T1000 (cell line): ENCODE measurements around the gene NRG2.

ENCODE experiments used
- DNase-seq: peaks from one replicate; lab custom pipeline; 2025; ENCODE audit warnings: mixed read lengths; lab: John Stamatoyannopoulos, UW

Gene NRG2

DNA sequence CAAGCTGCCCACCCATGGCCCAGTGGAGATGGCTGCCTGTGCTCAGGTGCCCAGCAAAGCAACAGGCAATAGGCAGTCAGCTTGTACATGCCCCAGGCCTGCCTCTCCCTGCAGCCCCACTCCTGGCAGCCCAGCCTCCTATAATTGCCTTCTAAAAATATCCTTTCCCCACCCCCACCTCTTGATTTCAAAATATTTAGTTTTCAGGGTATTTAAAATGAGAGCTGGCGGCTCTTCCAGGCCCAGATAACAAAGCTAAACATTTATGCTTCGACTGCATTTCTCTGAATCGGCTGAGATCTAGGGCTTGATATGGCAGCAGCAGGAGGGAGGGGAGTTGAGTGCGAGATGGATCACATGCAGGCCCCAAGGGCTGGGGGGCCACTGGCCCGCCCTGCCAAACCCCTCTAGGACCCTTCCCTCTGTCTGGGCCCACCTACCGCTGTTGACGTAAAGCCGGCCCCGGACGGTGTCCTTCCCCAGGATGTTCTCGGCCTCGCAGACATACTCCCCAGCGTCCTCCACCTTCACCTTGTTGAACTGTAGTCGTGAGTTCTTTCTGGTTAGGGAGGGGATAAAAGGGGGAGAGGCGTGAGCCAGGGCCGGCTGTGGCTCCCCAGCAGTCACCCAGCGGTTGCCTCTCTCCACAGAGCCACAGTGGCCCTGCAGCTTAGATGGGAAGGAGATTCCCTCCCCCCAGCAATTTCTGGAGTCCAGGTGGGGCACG, 162.5 kb downstream of the NRG2 start:
- DNase-seq: no peak

DNA sequence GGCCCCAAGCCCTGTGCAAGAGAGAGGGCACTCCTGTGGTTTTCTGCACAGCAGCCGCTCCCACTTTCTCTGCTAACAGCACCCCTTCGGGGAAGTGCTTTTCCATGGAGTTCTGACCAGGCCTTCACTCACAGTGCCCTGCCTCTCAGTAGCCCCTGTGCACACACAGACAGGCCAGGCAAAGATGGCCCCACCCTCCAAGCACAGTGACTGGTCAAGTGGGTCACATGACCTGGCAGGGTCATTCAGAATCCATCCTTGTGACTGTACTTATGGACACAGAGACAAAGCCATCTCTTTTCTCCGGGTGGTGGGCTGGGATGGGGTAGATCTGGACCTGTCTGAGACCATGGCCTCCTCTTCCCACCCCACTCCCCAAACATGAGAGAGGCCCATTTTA, 165.0 kb downstream of the NRG2 start:
- DNase-seq: no peak

DNA sequence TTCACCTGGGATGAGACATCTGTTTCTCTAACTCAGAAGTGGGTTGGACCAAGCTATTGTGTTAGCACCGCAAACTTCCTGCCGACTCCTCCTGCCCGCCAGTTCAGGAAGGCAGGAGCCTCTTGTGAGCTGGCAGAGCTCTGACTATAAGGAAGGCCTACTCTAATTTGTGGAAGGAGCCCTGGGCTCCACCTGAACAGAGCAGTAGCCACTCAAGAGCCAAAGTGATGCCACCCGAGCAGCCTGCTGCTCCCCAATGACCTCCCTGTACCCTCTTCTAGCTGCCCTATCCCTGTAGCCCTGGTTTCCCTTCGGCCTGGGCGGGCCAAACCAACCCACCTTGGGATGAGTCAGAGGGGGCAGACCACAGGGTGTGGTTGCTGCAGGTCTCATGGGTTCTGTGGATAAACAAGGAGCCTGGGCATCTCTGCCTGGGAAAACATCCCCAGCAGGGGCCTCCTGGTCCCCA, 165.9 kb downstream of the NRG2 start:
- no peak for DNase-seq

DNA sequence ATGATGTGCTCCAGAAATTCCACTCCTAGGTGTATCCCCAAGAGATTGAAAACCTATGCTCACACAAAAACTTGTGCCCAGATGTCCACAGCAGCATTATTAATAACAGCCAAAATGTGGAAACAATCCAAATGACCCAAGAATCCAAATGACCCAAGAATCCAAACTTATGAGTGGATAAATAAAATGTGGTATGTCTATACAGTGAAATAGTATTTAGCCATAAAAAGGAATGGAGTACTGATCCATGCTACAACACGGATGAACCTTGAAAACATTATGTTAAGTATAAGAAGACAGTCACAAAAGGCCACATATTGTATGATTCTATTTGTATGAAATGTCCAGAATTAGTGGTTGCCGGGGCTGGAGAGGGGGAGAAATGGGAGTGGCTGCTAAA, 167.1 kb downstream of the NRG2 start:
- DNase-seq: no peak

DNA sequence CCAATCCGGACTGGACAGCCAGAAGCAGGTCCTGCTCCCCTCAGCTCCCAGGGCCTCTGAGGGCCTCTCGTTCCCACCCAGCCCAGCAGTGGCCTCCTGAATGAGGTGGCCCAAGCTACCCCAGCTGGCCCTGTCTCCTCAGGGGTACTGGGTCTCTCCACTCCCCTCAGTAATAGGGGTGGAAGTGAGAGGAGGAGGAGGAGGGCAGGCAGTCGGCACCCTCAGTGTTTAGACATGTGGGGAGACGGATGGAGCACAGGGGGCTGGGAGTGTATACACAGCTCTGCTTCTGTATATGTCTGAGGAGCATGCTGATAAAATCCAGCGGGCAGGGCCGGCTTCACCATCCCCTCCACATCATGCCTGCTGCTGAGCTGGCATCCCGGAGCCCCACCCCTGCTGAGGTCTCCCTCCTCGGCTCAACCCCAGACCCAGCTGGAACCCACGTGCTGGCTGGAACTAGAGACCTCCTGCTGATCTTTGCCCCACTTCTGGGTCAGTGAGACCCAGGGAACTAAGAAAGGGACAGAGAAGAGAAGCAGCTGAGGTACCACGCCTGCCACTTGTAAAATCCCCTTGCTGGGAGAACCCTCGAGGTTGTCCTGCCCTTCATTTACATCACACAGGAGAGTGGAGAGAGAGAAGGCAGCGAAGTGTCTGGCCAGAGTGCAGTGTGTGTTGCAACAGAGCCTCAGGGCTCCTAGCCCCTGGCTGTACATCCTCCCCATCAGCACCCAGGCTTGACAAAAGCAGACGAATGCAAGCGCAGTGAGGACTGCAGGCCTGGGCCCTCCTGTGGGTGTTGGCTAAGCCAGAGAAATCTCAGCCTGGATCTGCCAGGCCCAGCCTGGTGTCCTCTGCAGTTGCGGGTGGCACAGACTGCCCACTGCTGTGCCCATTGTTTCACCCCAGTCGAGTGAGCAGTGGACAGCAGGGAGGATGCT, 170.0 kb downstream of the NRG2 start:
- no peak for DNase-seq

DNA sequence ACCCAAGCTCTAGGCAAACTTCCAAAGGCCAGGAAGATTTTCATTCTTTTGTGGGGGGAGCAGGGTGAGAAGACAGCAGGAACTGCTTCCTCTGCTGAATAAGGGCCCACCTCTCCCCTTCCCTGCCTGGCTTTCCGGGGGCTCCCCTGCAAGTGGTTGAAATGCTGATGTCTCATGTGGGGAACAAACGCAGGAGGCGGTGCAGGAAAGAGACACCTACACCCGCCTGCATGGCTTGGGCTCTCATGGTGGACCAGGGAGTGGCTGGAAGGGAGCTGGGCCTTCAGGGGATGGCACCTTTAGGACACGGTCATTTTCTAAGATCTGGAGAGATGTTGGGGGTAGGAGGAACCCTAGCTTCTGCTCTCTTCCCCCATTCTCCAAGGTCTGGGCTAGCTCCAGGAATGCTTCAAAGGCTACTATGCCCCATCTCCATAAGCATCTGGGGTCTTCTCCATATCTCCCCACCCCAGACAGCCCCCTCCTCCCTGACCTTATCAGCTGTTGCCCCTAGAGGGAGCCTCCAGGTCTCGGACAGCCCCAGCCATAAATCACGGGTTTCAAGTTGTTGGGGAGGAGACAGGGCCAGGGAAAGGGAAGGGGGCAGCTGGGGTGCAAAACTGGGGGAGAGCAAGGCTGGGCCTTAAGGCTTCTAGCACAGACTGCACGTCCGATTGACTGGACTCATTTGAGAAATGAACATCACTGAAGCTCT, 170.9 kb downstream of the NRG2 start:
- DNase-seq: no peak

DNA sequence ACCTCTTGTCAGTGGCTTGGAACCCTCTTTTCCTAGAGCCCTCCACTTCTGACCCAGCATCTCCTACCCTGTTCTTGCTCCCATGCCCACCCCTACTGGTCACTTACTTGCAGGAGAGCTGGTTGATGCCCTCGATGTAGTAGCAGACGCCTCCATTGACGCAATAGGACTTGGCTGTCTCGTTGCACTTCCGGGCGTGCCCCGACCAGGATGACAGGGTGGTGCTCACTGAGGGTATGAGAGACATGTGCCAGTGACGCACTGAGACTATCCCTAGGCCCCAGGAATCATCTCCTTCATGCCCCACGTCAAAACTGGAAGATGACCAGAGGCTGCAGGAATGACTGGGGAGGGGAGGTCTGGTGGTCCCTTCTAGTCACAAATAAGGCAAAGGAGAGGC, 171.5 kb downstream of the NRG2 start:
- no peak for DNase-seq

DNA sequence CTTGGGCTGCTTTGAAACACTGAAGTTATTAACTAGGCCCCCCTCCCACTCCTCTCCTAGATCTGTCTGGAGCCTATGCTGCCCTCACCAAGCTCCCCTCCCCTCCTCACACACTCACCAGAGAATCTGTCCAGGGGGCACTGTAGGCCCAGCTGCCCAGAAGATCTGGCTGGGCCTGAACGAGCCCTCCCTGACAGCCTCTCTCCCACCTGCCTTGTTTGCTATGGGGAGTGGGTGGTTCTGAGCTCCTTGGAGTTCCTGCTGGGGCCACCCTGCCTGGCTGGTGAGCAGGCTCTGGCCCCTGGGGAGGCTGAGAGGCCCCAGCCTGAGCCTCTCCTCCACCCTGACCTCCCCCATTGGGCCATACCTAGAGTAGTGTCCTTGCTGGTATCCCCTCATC, 172.4 kb downstream of the NRG2 start:
- no peak for DNase-seq

DNA sequence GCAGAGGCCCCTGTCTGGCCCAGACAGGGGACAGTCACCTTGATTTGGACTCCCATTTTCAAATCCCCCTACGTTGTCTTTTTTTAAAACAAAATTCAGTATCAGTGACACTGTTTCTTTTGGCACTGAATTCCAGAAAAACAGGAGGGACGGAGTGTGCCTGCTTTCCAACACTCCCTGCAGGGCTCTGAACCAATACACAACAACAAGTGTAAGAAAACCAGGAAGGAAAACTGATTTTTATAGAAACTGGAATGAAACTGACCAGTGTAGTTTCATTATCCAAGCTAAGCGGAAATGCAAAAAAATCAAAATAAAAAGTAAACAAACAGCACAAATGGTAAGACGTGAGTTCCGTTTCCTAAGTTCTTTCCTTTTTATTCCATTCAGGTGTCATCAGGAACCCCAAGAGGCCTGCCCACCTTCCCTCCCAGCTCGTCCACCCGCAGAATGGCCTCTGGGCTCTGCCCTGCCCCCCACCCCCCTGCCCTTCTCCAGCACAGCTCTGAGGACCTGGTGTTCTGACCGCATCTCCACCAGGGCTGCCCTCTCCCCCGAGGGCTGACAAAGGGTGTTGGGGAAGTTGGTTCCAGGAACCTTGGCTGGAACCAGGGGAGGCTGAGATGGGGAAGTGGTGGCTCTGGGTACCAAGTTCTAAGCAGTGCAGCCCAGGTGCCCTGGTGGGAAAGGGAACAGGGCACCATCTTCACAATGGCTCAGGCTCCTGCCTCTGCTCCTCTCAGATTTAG, 173.9 kb downstream of the NRG2 start:
- DNase-seq: no peak

DNA sequence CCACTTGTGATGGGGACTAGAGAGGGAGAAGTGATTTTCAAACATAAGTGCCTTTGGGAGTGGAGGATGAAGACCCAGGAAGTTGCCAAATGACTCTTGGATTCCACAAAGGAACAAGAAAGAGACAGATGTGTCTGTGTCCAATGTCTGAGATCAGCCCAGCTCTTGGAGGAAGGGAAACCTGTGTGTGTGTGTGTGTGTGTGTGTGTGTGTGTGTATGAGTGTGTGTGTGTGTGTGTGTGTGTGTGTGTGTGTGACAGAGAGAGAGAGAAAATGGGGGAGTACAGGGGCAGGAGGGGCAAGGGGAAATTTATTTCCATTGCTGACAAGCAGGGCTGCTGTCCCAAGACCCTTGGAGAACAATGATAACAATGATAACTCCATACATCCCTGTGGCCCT, 175.5 kb downstream of the NRG2 start:
- DNase-seq: no peak

DNA sequence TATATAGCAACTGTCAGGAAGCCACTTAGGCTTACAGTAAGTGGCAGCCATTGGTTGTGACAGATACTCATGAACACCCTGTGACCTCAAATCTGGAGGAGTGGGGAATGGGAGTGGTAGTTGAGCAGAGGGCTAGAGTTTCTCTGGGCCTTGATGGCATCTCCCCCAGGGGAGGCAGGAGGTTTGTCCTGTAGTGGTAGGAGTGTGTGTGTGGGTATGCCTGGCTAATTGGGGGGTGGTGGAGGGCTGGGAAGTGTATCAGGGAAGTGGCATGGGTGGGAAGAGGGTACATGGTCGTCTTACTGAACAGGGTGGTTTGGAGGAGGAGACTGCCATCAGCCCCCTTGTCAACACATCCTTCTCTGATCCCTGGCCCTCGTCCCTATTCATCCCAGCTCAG, 176.0 kb downstream of the NRG2 start:
- DNase-seq: no peak

DNA sequence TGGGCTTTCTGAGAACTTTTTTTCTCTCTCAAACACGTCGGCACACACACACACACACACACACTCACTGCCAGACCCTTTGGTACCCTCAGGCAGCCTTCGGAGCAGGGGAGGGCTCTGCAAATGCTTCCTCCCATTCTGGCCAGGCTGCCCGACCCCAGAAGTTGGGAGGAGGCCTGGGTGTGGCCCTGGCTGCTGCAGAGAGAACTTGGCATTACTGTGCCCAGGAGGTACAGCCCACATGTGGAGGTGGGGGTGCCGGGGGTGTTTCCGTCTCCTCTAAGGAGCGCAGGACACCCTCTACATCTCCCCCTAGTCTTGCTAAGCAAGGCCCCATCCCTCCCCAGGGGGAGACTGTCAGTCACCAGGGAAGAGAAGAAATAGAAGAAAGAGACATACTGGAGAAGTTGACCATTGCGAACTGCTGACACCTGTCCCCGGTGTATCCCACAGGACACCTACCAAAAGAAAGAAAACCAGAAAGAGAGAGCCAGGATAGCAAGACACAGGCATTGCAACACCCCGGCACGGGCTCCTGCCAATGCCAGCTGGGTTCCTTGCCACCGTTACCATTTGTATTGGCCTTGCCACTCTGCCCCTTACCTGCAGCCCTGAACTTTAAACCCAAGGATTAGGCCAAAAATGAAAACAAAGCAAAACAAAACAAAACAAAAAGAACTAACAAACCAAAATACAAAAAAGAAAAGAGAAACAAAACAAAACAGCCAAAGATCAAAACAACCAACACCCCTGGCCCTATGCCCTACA, 178.2 kb downstream of the NRG2 start:
- no peak for DNase-seq

DNA sequence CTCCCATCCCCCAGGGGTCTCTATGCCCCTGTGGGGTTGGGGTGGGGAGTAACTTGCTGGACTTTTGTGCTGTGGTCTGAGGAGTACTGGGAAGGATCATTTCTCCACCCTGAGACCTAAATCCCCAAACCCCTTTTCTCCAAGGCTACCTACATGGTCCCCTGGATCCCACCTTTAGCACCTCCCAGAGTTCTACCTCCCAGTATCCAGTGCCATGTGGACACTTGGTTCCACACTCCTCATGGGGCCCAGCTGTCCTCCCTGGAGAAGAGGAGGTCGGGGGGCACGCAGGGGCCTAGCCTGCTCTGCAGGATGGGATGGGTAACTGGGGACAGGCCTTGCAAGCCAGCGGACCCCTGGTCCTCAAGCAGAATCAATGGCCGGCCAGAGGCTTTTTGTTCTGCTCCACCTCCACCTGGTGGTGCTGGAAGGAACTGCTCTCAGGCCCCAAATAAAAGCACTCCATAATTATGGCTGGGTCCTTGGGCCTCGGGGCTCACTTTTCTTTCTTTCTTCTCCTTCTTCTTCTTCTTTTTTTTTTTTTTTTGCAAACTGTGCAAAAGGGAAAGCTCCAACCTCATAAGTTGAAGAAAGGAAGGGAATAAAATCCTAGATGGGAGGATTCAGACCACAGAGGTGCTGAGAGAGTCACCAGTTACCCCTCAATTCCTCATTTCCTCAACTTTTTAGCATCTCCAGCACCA, 179.1 kb downstream of the NRG2 start:
- DNase-seq: no peak

DNA sequence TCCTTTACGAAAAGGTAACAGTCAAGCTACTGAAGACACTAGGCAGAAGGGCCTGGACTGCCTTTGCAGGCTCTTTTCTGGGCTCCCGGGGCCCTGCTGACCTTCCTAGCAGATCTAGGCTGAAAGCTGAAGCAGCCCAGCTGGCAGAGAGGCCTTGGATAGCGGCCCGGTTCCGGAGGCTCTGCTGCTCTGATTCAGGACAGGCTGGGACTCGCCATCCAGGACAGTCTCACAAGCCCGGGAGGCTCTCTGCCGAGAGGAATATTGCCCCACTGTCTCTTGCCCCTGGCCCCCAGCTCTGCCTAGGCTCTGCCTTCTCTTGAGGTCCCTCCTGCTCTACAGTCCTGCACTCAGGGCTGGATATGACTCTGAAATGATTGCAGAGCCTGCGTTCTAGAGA, 179.7 kb downstream of the NRG2 start:
- DNase-seq: no peak

DNA sequence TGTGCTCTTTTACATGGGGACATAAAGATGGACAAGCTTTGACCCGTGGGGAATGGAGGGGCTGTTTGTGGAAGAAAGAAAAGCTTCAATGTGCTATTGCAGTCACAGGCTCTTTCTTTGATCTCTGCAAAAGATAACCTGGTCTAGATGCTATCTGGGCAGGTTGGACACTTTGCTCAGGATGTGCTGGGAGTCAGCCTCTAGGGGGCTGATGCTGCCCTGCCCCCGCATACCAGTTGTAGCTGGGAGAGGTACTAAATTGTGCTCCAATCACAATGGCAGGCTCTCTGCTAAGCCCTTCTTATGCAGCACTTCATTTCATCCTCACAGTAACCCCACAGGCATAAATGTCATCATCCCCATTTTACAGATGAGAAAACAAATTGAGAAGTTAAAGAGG, 180.3 kb downstream of the NRG2 start:
- no peak for DNase-seq

DNA sequence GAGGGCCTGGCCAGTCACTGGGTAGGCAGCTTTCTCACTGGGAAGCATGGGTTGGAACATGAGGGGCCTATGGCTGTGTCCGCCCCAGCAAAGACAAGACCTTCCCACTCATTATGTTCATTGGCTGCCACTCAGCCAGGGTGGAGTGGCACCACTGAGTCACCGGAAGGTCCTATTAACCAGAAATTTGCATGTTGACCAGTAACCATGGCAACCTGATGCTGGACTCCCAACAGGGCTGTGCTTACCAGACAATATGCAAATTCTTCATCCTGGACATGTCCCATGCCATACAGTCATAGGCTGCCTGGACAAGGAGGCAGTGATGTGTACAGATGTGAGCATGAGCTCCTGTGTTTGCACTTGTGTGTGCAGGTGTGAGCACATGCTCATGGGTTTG, 180.8 kb downstream of the NRG2 start:
- DNase-seq: no peak

DNA sequence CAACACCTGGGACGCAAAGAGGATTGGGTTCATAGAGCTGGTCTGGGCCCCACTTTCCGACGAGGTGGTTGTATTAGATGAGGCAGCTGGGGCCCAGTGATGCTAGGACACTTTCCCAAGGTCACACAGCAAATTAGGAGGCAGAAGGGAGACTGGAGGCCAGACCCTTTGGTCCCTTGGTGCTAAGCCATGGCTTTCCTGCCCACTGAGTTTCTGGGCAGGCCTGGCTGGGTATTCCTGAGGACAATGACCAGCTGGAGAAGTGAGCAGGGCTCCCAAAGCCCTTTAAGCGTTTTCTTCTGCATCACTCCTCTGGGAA, 181.3 kb downstream of the NRG2 start:
- DNase-seq: no peak

DNA sequence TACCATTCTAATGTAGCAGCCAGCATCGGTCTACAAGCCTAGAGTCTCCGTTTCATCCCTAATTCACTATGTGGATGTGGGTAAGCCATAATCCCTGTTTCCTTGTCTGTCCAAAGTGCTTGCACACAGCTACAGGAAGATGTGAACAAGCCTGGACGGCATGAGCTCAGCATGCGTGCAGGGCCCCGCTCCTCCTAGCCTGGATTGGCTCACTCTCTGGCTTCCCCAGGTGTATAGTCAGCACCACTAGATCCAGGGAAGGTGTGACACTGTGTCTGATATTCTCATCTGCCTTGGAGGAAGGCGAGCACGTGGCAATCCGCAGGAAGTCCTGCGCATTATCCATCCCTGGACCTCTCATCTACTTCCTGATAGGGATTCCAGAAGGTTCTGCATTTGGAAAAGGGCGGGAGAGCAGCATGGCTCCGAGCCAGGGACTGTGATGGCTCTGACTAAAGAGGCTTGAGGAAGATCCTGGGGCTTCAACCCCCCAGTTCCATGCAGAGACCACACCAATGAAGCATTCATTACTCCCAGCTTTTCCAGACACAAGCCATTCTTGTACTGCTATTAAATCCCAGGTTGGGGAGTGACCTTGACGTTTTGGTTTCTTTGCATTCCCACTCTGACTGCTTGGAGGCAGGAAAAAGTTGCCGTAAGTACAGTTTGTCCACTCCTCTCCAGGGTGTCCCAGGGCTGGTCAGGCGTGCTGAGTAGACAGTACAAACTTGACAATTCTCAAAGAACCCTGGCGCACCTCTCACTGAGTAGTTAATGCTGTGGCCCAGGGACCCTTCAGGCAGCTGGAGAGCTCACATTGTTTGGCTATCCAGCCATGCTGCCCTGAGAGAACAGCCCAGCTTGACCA, 181.8 kb downstream of the NRG2 start:
- no peak for DNase-seq

DNA sequence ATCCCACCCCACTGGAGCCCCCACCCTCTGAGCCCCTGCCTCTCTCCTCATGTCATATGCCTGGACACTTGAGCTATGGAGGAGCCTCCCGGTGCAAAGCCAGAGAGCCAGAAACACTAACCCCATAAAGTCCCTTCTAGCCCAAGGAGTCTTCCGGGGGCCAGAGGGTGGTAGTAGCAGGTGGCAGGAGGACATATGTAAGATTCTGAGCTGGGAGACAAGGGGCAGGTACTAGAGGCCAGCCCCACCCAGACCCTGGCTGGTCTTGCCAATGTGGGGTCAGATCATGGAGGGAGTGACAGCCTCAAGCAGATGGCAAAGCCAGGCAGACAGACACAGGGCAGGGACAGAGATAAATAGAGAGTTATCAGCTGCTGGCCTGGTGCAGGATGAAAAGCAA, 184.1 kb downstream of the NRG2 start:
- no peak for DNase-seq

DNA sequence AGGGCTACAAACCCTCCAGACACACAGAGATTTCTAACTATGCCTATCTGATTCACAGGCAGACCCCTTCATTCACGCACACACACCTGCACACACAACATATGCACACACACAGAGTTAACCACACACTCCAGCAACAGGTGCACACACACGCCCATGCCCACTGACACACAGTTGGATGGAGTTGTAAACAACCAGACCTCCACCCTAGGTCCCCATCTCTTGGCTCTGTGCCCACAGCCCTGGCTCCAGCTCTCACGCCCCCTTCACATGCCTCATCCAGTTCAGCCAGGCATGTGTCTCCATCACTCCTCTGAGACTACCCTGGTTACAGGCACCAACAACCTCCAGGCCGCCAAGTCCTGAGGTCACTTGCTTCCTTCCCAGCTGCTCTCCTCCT, 186.4 kb downstream of the NRG2 start:
- DNase-seq: no peak
